Stimulated activated CD8-positive, alpha-beta memory T cell treated with anti-CD3 and anti-CD28 coated beads, Interleukin-7, amount 100 ng/mL, for 1 hour (primary cell): ENCODE results near the gene SLC6A17.
A peak's percentile ranks its signal among the peaks of the same experiment; 100 is the strongest.

Experiments used
- DNase-seq, 2 donors: peaks; one replicate each; pipeline ENCODE4 v3.0.0-alpha.2; 2020; ENCODE audit warnings: low read depth in 2 of 2

SLC6A17 gene

GRCh38 chr1:110150330-110151174 lies at the start of gene SLC6A17:
Gene SLC6A17 (plus strand): TSS chr1:110150494. CDS start chr1:110166930, 16,436 bp downstream.
- DNase-seq, result no peak

GRCh38 chr1:110102081-110102480 lies 48.2 kb upstream of the SLC6A17 start:
- no peak for DNase-seq

DNA sequence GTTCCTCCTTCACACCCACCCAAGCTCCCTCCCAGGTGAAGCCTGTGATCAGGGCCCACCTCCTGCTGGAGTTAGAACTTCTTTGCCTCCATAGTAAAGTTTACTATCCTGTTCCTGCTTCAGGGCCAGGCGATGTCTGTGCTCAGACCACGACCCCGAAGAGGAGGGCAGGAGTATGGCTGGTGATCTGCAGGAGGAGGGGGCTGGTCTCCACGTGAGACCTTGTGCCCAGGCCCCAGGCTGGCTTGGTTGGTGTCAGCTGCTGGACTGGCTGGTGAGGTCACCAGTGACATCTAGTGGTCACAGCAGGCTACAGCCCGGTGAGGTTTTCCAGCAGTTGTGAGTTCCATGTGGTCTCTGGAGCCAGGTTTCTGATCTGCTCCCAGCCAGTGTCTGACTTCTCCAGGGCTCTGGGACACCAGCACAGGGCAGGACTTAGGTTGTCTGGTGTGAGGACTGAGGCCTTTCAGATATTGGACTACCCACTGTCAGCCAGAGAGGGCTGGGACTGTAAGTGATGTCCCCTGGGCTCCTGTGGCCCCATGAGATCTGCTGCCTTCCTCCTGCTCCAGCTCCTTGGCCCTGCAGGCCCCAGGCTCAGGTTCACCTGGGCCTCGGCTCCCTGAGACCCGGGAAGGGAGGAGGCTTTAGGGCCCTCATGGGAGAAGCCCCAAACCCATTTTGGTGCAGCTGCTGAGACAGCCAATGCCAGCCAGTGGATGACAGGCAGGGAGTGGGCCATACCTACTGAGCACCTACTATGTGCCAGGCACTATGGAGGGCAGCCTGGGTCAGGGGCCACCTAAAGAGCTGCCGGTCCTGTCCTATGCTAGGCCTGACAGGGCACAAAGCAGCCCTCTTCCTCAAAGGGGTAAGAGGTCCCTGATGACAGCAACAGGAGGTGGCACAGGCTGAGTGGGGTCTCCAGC lies 44.0 kb upstream of the SLC6A17 start:
- DNase-seq, result peak in 1 of 2 donors; percentile 28

- no peak for DNase-seq
These were observed 42.3 kb upstream of the SLC6A17 start for GRCh38 chr1:110107867-110108469.

GRCh38 chr1:110111081-110111480 lies 39.2 kb upstream of the SLC6A17 start:
- DNase-seq, result no peak

DNA sequence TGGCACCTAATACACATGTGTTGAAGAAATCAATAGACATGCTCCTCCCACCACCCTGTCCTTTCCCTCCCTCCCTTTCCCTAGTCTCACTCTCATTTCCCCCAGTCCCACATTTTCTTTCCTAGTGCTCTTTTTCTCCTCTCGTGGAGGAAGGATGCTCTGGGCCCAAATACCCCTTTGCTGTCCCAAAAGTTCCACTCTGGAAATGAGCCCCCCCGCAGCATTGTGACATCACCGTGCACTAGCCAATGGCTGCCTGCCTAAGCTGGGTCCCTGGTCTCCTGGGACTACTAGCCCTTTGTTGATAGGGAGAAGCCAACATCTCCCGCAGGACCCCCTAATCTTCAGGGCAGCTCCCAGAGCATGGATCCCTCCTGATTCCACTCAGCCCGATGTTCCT lies 38.2 kb upstream of the SLC6A17 start, which contains the start of gene UBL4B:
TSS of gene UBL4B (plus strand) at position 301 of the 400 bp plus-strand sequence. CDS start at position 393, 92 bp downstream.
- no peak for DNase-seq

GRCh38 chr1:110112656-110113055 lies 37.6 kb upstream of the SLC6A17 start:
- no peak for DNase-seq

GRCh38 chr1:110113551-110113950 lies 36.7 kb upstream of the SLC6A17 start:
- no peak for DNase-seq

DNA sequence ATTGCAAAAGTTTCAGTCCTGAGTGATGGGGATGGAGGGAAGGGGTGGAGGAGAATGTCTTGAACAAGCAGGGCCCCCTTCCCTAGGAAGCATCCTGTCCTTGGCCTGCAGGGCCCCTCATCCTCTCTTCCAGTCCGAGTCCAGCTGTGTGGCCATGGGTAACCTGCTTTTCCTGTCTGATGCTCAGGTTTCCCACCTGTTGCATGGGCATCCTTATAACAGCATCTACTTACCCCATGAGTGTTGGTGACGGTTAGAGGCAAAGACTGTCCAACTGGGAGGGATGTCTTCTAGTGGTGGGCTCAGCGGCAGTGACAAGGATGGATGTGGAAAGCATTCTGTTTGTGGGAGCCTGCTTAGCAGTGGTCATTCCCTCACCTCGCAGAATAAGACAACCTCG lies 36.1 kb upstream of the SLC6A17 start:
- no peak for DNase-seq

DNA sequence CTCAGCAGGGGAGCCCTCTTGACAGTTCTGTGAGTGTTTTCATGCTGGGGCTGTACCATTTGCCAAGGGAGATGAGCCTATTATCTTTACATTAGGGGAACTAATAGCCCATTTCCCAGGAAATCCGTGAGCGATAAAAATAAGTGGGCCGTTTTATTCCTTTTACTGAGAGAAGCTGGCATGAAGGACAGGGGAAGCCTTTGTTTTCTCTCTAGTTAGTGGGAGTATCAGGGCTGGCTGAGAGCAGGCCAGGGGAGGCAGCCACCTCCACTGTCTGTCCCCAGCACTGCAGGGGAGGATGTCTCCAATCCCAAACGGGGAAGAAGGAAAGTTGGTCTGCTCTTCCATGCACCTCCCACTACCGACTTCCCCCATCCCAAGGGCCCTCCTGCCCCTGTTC lies 35.5 kb upstream of the SLC6A17 start:
- DNase-seq, result no peak

- DNase-seq, result no peak
These were observed 31.5 kb upstream of the SLC6A17 start for GRCh38 chr1:110118636-110119396.

DNA sequence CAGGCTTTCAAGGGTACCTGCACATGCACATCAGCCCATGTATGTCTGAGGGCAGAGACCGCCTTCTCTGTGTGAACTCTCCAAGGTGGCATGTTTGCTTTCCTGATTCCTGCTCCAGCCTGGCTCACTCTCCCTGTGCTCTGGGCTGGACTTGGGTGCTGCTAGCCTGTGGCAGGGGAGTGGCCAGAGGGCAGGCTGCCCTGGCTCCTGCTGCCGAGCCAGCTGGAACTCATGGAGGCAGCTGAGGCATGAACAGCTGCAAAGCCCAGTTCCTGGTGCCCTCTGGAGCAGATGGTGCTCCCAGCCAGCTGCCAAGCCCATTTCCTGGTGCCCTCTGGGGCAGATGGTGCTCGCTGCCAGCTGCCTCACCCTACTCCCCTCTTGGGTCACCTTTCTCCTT lies 30.5 kb upstream of the SLC6A17 start:
- no peak for DNase-seq

DNA sequence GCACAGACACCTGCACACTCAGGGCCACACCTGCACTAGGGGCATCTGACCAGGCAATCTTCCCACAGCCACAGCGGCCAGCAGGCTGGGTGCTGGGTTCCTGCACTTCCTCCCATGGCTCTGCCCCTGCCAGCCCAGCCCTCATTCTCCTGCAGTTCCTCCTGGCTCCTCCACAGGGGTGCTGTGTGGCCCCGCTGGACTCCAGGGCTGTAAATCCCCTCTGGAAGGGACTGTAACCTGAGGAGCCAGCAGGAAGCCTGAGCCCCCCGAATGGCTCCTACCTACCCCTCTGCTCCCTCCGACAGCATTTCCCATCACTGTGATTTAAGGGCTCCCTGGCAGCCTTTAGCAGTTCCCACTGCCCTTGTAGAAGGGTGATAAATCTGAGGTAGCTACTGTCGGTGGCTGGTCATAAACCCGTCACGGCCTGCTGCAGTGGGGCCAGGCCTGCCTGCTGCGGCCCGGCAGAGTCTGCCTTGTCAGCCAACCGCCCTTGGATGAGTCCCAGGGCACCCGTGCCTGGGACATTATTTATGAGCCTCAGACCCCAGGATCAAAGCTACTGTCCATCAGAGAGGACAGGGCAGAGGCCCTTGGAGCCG lies 29.2 kb upstream of the SLC6A17 start:
- no peak for DNase-seq

DNA sequence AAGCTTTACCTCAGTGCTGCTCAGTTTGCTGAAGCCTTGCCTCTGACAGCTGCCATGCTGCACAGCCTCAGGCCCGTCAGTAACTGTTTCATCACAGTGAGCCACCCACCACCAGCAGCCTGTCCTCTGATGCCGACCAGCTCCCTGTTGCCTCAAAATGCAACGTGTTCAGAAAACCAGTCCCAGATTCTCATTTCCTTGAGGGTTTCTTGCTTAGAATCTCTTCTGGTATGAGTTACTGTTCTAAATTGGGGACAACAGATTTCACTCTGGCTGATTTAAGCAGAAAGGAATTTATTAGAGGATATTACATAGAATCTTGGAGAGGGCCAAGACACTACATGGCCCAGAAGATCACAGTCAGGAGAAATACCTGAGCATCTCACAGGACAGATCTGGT lies 27.1 kb upstream of the SLC6A17 start:
- DNase-seq, result no peak

GRCh38 chr1:110125810-110126209 lies 24.5 kb upstream of the SLC6A17 start:
- no peak for DNase-seq

DNA sequence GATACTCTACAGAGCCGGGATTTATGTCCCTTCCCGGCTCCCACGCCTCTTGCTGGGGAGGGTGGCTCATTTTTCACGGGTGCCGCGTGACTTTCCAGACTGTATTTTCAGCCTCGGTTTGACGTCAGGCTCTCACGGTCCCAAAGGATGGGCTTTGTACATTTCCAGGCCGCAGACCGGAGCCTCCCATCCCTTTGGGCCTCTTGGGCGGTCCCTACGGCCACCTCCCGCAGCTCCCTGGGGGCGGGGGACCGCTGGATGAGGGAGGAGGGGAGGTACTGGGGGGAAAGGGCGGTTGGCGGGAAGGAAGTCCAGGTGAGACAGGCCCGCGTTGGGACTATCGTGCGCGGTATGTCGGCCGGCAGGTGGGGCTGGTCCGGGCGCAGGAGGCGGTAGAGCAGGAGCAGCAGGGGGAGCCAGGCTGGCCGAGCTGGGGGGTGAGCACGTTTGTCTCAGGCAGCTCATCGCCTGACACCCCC lies 20.1 kb upstream of the SLC6A17 start:
- DNase-seq, result no peak

- no peak for DNase-seq
These were observed 19.3 kb upstream of the SLC6A17 start for GRCh38 chr1:110130989-110131388.

DNA sequence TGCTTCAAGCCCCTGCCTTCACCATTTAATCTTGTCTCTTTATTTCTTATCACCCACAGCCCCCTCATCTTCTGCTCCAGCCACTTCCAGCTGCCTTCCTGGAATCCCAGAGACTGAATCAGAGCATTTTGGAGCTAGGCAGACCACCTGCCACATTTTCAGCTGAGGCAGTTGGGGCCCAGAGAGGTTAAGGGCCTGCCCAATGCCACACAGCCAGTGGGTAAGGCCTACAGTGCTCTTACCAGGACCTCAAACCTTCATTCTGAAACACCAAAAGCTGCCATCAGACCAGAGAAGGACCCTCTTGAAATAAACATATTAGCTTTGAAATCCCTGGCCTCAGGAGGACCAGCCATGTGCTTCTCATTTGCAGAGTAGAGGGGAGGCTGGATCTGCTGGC lies 17.6 kb upstream of the SLC6A17 start:
- DNase-seq, result no peak

DNA sequence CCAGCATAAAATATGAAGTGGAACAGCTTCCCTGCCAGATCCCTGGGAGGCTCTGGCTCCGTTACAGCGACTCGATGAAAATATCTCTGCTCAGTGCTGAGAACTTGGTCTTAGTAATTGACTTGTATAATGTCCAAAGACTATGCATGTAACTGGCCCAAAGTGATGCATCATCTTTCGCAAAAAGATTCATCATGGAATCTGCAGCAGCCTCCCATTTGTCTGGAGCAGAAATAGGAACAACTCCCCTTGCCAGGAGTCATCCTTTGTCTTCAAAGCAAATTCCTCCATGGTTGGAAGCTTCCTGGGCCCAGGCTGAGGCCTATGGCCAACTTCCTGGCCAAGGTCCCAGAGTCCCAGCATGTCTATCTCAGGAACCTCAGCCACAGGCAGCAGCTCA lies 16.9 kb upstream of the SLC6A17 start:
- DNase-seq, result no peak

GRCh38 chr1:110134050-110134595 lies 16.2 kb upstream of the SLC6A17 start:
- no peak for DNase-seq

DNA sequence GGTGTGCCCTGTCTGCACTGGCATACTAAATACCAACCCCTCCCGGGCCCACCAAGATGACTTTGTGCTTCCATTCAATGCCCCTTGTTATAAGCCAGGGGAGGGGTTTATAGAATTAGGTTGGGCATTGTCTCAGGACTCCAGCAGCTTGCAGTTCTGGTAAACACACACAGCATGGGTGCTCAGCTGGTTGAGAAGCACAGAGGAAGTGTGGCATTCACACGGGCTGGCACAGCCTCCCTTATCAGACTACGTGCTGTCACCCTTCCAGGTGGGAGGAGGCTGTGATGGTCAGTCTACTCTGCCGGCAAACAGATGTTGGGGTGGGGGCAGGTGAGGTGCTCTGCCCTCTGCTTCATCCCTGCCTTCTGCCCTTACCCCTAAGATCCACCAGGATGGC lies 15.0 kb upstream of the SLC6A17 start:
- DNase-seq, result no peak
